Thyroid gland (tissue), 4 donors: Measurements from ENCODE around the gene POM121C. TPM values are rescaled to one million over a fixed set of nuclear protein-coding genes. Genes with fewer than 3 reads are reported as not detected.
"Not testable (repeated sequence)": the region's sequence is repeated elsewhere in the genome, so short reads cannot be mapped to it uniquely, and the experiment has no call there.

Source experiments
- DNase-seq, 2 donors: peaks; one replicate each; pipeline ENCODE4 v3.0.0-alpha.2; 2019
- H3K27ac ChIP-seq, 3 donors: fragments of 200-600 bp; sonication (generic); 1 replicate in 2 of 3; 2 replicates in 1 of 3; pipeline ENCODE4 v1.5.1; 2016 to 2019; ENCODE audit warnings: mild to moderate bottlenecking in 1 of 3, moderate library complexity in 1 of 3
- H3K27me3 ChIP-seq: fragments of 200-600 bp; sonication (generic); one replicate; pipeline ENCODE4 v1.5.1; 2019
- H3K36me3 ChIP-seq, 2 donors: fragments of 200-600 bp; sonication (generic); one replicate each; pipeline ENCODE4 v1.5.1; 2016 to 2019
- H3K4me1 ChIP-seq, 2 donors: fragments of 200-600 bp; sonication (generic); one replicate each; pipeline ENCODE4 v1.5.1; 2017 to 2019
- H3K4me3 ChIP-seq, 3 donors: fragments of 200-600 bp; sonication (generic); replicated peaks in 1 of 3; 1 replicate in 2 of 3; 2 replicates in 1 of 3; pipeline ENCODE4 v1.5.1; 2016; ENCODE audit warnings: mild to moderate bottlenecking in 1 of 3
- H3K9me3 ChIP-seq: fragments of 200-600 bp; sonication (generic); one replicate; pipeline ENCODE4 v1.5.1; 2017
- POLR2A ChIP-seq, 2 donors: fragments of 450-650 bp; IDR thresholded peaks; one replicate each; pipeline ENCODE4 v1.6.1; 2017; ENCODE audit warnings: antibody characterized with exemption in 2 of 2, mild to moderate bottlenecking in 2 of 2, moderate library complexity in 1 of 2
- WGBS, 2 donors: methylation state at CpG; one replicate each; pipeline ENCODE4 v1.1.5; 2017; 5-methylcytosine and 5-hydroxymethylcytosine counted together
- intact Hi-C: fragments of 100-400 bp; cut with DNase I; formaldehyde crosslinking; loops from one replicate; pipeline ENCODE4 v1.15.1; 2023
- total RNA-seq, 4 donors: library from RNA; depleted of rRNA; stranded (reverse); fragments of >200 nt; gene quantifications; one replicate each; pipeline ENCODE4 v1.2.3, GENCODE V29; 2016
- TF ChIP-seq, protein P1 (sequence below), 6 experiments: fragments of 200-600 bp in 3 of 6; fragments of 450-650 bp in 3 of 6; sonication (generic) in 3 of 6; IDR thresholded peaks; one replicate each; pipeline ENCODE4 v1.5.1; 2016 to 2019; ENCODE audit warnings: antibody characterized with exemption in 6 of 6, mild to moderate bottlenecking in 2 of 6, inconsistent platforms in 1 of 6, moderate library complexity in 1 of 6

The POM121C gene
- 10 to 100 TPM; 13.8 to 33.8 (median 25.8) TPM for total RNA-seq

GRCh38 chr7:75485979-75486643 is at the start of gene POM121C:
Gene POM121C (minus strand): TSS chr7:75486299. CDS start chr7:75441496, 44,803 bp downstream.
- H3K36me3 ChIP-seq, H3K4me1 ChIP-seq, H3K9me3 ChIP-seq, H3K27me3 ChIP-seq, intact Hi-C loops: not testable (repeated sequence)
- 0 to 2% methylated on average over 3 to 11 of the region's 49 CpGs for WGBS, 2 donors
- DNase-seq = peak; percentile 96
- peak in 1 of 2 donors; percentile 69 for TF ChIP-seq POLR2A (IDR thresholded peaks at IDR 0.05)
- peak within 1 kb of the TSS; percentile 34 to 81 (median 67) for H3K27ac ChIP-seq
- H3K4me3 ChIP-seq = peak within 1 kb of the TSS; percentile 46 to 71 (median 53)

- no peaks in the 10 kb centered on the region for H3K27me3 ChIP-seq
- no peak overlapping the region for H3K4me3 ChIP-seq
- H3K27ac ChIP-seq = no peak overlapping the region
- intact Hi-C loops = no loop called here
- H3K9me3 ChIP-seq = no peaks in the 10 kb centered on the region
- TF ChIP-seq POLR2A (IDR thresholded peaks at IDR 0.05) = no peak
- TF ChIP-seq, protein P1, sequence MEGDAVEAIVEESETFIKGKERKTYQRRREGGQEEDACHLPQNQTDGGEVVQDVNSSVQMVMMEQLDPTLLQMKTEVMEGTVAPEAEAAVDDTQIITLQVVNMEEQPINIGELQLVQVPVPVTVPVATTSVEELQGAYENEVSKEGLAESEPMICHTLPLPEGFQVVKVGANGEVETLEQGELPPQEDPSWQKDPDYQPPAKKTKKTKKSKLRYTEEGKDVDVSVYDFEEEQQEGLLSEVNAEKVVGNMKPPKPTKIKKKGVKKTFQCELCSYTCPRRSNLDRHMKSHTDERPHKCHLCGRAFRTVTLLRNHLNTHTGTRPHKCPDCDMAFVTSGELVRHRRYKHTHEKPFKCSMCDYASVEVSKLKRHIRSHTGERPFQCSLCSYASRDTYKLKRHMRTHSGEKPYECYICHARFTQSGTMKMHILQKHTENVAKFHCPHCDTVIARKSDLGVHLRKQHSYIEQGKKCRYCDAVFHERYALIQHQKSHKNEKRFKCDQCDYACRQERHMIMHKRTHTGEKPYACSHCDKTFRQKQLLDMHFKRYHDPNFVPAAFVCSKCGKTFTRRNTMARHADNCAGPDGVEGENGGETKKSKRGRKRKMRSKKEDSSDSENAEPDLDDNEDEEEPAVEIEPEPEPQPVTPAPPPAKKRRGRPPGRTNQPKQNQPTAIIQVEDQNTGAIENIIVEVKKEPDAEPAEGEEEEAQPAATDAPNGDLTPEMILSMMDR (IDR thresholded peaks at IDR 0.05) = no peak
- no peaks in the 10 kb centered on the region for H3K4me1 ChIP-seq
- DNase-seq = no peak
- H3K36me3 ChIP-seq = peaks cover 17 to 24% of the 10 kb centered on the region in 2 donors
- 74 to 82% methylated on average over 8 of the region's 8 CpGs for WGBS, 2 donors
Observed at GRCh38 chr7:75534727-75535307, 48.7 kb upstream of the POM121C start.

- H3K27me3 ChIP-seq = no peaks in the 10 kb centered on the region
- no peaks in the 10 kb centered on the region for H3K9me3 ChIP-seq
- H3K27ac ChIP-seq = no peak overlapping the region
- intact Hi-C loops = no loop called here
- no peak overlapping the region for H3K4me3 ChIP-seq
- no peaks in the 10 kb centered on the region for H3K4me1 ChIP-seq
- peaks cover 13 to 24% of the 10 kb centered on the region in 2 donors for H3K36me3 ChIP-seq
- no peak for TF ChIP-seq POLR2A (IDR thresholded peaks at IDR 0.05)
- TF ChIP-seq, protein P1 (IDR thresholded peaks at IDR 0.05) = no peak
- no peak for DNase-seq
- 92 to 97% methylated on average over 5 to 6 of the region's 6 CpGs for WGBS, 2 donors
Observed at GRCh38 chr7:75533926-75534325, 47.8 kb upstream of the POM121C start.

DNA sequence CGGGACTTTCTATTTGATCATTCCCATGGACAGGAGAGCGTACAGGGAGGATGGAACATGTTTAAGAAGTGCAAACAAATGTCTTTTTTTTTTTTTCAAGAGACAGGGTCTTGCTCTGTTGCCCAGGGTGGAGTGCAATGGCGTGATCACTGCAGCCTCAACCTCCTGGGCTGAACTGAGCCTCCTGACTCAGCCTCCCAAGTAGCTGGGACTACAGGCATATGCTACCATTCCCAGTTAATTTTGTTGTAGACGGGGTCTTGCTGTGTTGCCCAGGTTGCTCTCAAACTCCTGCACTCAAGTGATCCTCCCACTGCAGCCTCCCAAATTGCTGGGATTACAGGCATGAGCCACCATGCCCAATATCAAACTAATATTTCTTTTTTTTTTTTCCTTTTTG is 46.5 kb upstream of the POM121C start:
- Histone ChIP-seq H3K36me3 (peaks cover 11 to 18% of the 10 kb centered on the region in 2 donors), H3K27ac (no peak overlapping the region), H3K27me3 (no peaks in the 10 kb centered on the region), H3K4me3 (no peak overlapping the region), H3K4me1 (peaks cover 0 to 3% of the 10 kb centered on the region in 2 donors), H3K9me3 (no peaks in the 10 kb centered on the region)
- intact Hi-C loops = no loop called here
- TF ChIP-seq, protein P1 (IDR thresholded peaks at IDR 0.05) = no peak
- DNase-seq = no peak
- 97 to 100% methylated on average over 4 of the region's 4 CpGs for WGBS, 2 donors

DNA sequence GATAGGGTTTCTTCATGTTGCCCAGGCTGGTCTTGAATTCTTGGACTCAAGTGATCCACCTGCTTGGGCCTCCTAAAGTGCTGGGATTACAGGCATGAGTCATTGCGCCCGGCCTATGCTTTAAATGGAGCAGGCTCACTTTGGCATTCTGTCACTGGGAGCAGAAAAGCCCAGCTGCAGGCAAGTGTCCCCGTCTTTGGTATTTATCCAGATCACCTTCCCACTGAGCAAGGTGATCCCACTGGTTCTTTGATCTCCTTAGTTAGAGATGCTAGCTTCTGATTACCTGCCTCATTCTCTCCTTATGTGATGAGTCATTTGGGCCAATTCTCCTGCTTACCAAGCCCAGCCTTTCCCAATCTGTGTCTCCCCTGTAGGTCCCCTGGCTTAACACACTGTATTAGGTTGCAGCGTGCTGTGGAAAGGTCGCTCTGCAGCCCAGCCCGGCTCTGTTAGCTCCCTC is 45.3 kb upstream of the POM121C start:
- 57 to 60% methylated on average over 6 of the region's 6 CpGs for WGBS, 2 donors
- no peaks in the 10 kb centered on the region for H3K9me3 ChIP-seq
- intact Hi-C loops = no loop called here

GRCh38 chr7:75527224-75527722 is 41.2 kb upstream of the POM121C start:
- H3K27me3 ChIP-seq, H3K9me3 ChIP-seq, intact Hi-C loops: not testable (repeated sequence)
- Histone ChIP-seq H3K36me3 (peaks cover 16 to 18% of the 10 kb centered on the region in 2 donors), H3K27ac (peak overlapping the region in 2 of 3 donors; percentile 18 to 75), H3K4me3 (peak overlapping the region; percentile 55 to 98 (median 77)), H3K4me1 (peaks cover 0 to 15% of the 10 kb centered on the region in 2 donors)
- DNase-seq = peak in 1 of 2 donors; percentile 7
- WGBS, 2 donors = 1 to 4% methylated on average over 14 to 19 of the region's 37 CpGs

More for the DNA sequence above, 45.3 kb upstream of the POM121C start:
- DNase-seq = no peak
- H3K4me3 ChIP-seq = no peak overlapping the region
- peaks cover 5 to 6% of the 10 kb centered on the region in 2 donors for H3K36me3 ChIP-seq
- no peaks in the 10 kb centered on the region for H3K27me3 ChIP-seq
- peaks cover 0 to 9% of the 10 kb centered on the region in 2 donors for H3K4me1 ChIP-seq
- TF ChIP-seq POLR2A (IDR thresholded peaks at IDR 0.05) = no peak
- TF ChIP-seq, protein P1 (IDR thresholded peaks at IDR 0.05) = no peak
- H3K27ac ChIP-seq = no peak overlapping the region

GRCh38 chr7:75521727-75522126 is 35.6 kb upstream of the POM121C start:
- DNase-seq, H3K27ac ChIP-seq, intact Hi-C loops, H3K4me1 ChIP-seq, H3K9me3 ChIP-seq, H3K4me3 ChIP-seq, H3K27me3 ChIP-seq: not testable (repeated sequence)
- H3K36me3 ChIP-seq = peaks cover 16 to 18% of the 10 kb centered on the region in 2 donors

DNA sequence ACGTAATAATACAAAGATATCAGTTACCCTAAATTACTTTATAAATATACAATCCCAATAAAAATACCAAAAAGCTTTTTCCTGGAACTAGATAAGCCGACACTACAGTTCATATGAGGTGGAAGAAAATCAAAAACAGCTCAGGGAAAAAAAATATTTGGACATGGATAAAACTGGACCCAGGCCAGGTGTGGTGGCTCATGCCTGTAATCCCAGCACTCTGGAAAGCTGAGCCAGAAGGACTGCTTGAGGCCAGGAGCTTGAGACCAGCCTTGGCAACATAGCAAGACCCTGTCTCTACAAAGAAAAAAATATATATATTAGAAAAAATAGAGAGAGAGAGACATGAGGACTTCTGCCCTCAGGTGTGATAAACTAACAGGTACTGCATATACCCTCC is 32.7 kb upstream of the POM121C start:
- H3K27me3 ChIP-seq, H3K9me3 ChIP-seq, intact Hi-C loops, H3K4me3 ChIP-seq, H3K4me1 ChIP-seq, H3K27ac ChIP-seq, DNase-seq: not testable (repeated sequence)
- WGBS, 2 donors = 80% methylated on average over 2 of the region's 2 CpGs
- H3K36me3 ChIP-seq = peaks cover 6 to 11% of the 10 kb centered on the region in 2 donors
